B cell (primary cell): ENCODE measurements around the gene ZBTB40. TPM values are rescaled to one million over a fixed set of nuclear protein-coding genes. Genes with fewer than 3 reads are reported as not detected.

Experiments
- ATAC-seq: fragments of 200-7000 bp; cut with Tn5 transposase; one replicate; pipeline ENCODE4 v1.10.0; 2021; ENCODE audit warnings: low read depth, mild to moderate bottlenecking, moderate number of reproducible peaks, moderate library complexity
- CTCF ChIA-PET: fragments of 350-600 bp; sonication (Branson Sonifier 250); formaldehyde crosslinking; loops from one replicate; lab custom pipeline; 2021; ENCODE audit warnings: antibody characterized with exemption, inconsistent platforms; lab: Charles Lee
- POLR2A ChIA-PET: fragments of 350-600 bp; sonication (Branson Sonifier 250); formaldehyde crosslinking; loops from one replicate; lab custom pipeline; 2021; ENCODE audit warnings: antibody characterized with exemption; lab: Charles Lee
- DNase-seq: peaks from one replicate; pipeline ENCODE4 v3.0.0; 2013
- H2AFZ ChIP-seq: 2 replicates; pipeline ENCODE4 v1.6.1; 2012; ENCODE audit warnings: mild to moderate bottlenecking, low read depth, low read length; ENCODE audit not compliant: insufficient read depth, poor library complexity, severe bottlenecking
- H3K27ac ChIP-seq, 2 donors: 1 replicate in 1 of 2; 2 replicates in 1 of 2; pipeline ENCODE4 v1.5.1; 2012 to 2013; ENCODE audit warnings: low read length in 2 of 2, mild to moderate bottlenecking in 2 of 2, moderate library complexity in 1 of 2
- H3K27me3 ChIP-seq, 4 experiments: fragments of 200-600 bp in 1 of 4; sonication (generic) in 1 of 4; replicated peaks in 1 of 4; 1 replicate in 2 of 4; 2 replicates in 2 of 4; pipeline versions ENCODE4 v1.6.1 to v1.7.0; 2013 to 2016; ENCODE audit warnings: low read length in 3 of 4, mild to moderate bottlenecking in 2 of 4, mixed read lengths in 1 of 4, moderate library complexity in 1 of 4; ENCODE audit not compliant: insufficient read depth in 4 of 4, control insufficient read depth in 3 of 4; ENCODE audit errors: control extremely low read depth in 1 of 4
- H3K36me3 ChIP-seq, 2 experiments: replicated peaks in 1 of 2; 1 replicate in 1 of 2; 2 replicates in 1 of 2; pipeline versions ENCODE4 v1.6.1 to v1.7.1; 2013; ENCODE audit warnings: low read length in 1 of 2; ENCODE audit not compliant: insufficient read depth in 2 of 2, control insufficient read depth in 1 of 2; ENCODE audit errors: control extremely low read depth in 1 of 2, extremely low read depth in 1 of 2
- H3K4me1 ChIP-seq, 2 donors: fragments of 200-600 bp in 1 of 2; sonication (generic) in 1 of 2; 1 replicate in 1 of 2; 2 replicates in 1 of 2; pipeline versions ENCODE4 v1.5.1 to v1.6.1; 2013 to 2017; ENCODE audit warnings: low read length in 2 of 2; ENCODE audit not compliant: control insufficient read depth in 2 of 2, insufficient read depth in 2 of 2
- H3K4me2 ChIP-seq: replicated peaks from 2 replicates; pipeline ENCODE3; 2012; ENCODE audit warnings: mild to moderate bottlenecking, low read depth, low read length; ENCODE audit not compliant: poor library complexity, severe bottlenecking
- H3K4me3 ChIP-seq, 5 experiments: fragments of 200-600 bp in 1 of 5; sonication (generic) in 1 of 5; 1 replicate in 3 of 5; 2 replicates in 2 of 5; pipeline versions ENCODE4 v1.5.1 to v1.7.0; 2011 to 2016; ENCODE audit warnings: low read length in 4 of 5, mild to moderate bottlenecking in 4 of 5, low read depth in 2 of 5, control low read depth in 1 of 5, moderate library complexity in 1 of 5; ENCODE audit not compliant: insufficient read depth in 1 of 5; ENCODE audit errors: control extremely low read depth in 1 of 5, extremely low read depth in 1 of 5
- H3K79me2 ChIP-seq: fragments of 200-600 bp; sonication (generic); one replicate; pipeline ENCODE4 v1.6.0; 2016; ENCODE audit warnings: low read length; ENCODE audit not compliant: control insufficient read depth, insufficient read depth
- H3K9ac ChIP-seq: fragments of 200-600 bp; sonication (generic); 2 replicates; pipeline ENCODE4 v1.6.1; 2017; ENCODE audit warnings: mild to moderate bottlenecking, low read length, moderate library complexity
- H3K9me3 ChIP-seq, 3 donors: one replicate each; pipeline versions ENCODE4 v1.6.1 to v1.7.1; 2013; ENCODE audit warnings: low read length in 2 of 3; ENCODE audit not compliant: control insufficient read depth in 2 of 3, insufficient read depth in 1 of 3; ENCODE audit errors: control extremely low read depth in 1 of 3
- H4K20me1 ChIP-seq: 2 replicates; pipeline ENCODE4 v1.6.0; 2012; ENCODE audit warnings: mild to moderate bottlenecking, low read length; ENCODE audit not compliant: insufficient read depth, control insufficient read depth, poor library complexity, severe bottlenecking
- H3K27ac Mint-ChIP-seq: one replicate; pipeline ENCODE4 v1.8.0; 2021; ENCODE audit warnings: mixed read lengths
- H3K27me3 Mint-ChIP-seq: one replicate; pipeline ENCODE4 v1.8.0; 2021; ENCODE audit warnings: mixed read lengths
- H3K4me1 Mint-ChIP-seq: one replicate; pipeline ENCODE4 v1.8.0; 2021; ENCODE audit warnings: mixed read lengths
- H3K4me3 Mint-ChIP-seq: one replicate; pipeline ENCODE4 v1.8.0; 2021; ENCODE audit warnings: mixed read lengths
- H3K9me3 Mint-ChIP-seq: one replicate; pipeline ENCODE4 v1.8.0; 2022; ENCODE audit warnings: mixed read lengths; ENCODE audit not compliant: insufficient read depth
- CTCF ChIP-seq: fragments of 200-600 bp; IDR thresholded peaks from one replicate; pipeline ENCODE4 v1.8.0; 2022; ENCODE audit warnings: antibody characterized with exemption, mild to moderate bottlenecking
- EZH2 ChIP-seq: IDR thresholded peaks from 2 replicates; pipeline ENCODE4 v1.6.1; 2012; ENCODE audit warnings: borderline replicate concordance, low read depth, mild to moderate bottlenecking, moderate library complexity, low read length; ENCODE audit not compliant: insufficient read depth, poor library complexity, severe bottlenecking
- WGBS: methylation state at CpG from one replicate; pipeline ENCODE4 v1.1.5; 2013; ENCODE audit warnings: missing lambda C conversion rate; ENCODE audit not compliant: insufficient coverage; 5-methylcytosine and 5-hydroxymethylcytosine counted together
- intact Hi-C: fragments of 100-400 bp; cut with micrococcal nuclease; formaldehyde crosslinking; loops from one replicate; pipeline ENCODE4 v1.10.0; 2022
- polyA plus RNA-seq: library from polyadenylated mRNA; depleted of rRNA; stranded (reverse); fragments of >200 nt; gene quantifications from 2 replicates; pipeline ENCODE4 v1.2.3, GENCODE V29; 2012
- total RNA-seq, 2 donors: library from RNA; stranded (reverse); fragments of 120-200 nt in 1 of 2; gene quantifications; 1 replicate in 1 of 2; 2 replicates in 1 of 2; pipeline versions ENCODE4 v1.2.3 to v1.2.4, GENCODE V29; 2013 to 2022

Gene ZBTB40
- total and polyA plus RNA-seq, 2 donors (not counting 1 experiment from before 2014, with no cell fraction given), result 30.9 to 51.9 TPM

GRCh38 chr1:22494943-22495579 is 43.4 kb downstream of the ZBTB40 start:
- Histone ChIP-seq H3K27ac (no peak overlapping the region), H3K4me2 (no peak overlapping the region), H3K4me1 (no peaks in the 10 kb centered on the region), H3K36me3 (peaks cover 0 to 38% of the 10 kb centered on the region in 2 experiments), H3K9ac (no peak overlapping the region), H4K20me1 (no peaks in the 10 kb centered on the region), H2AFZ (no peak overlapping the region), H3K9me3 (no peaks in the 10 kb centered on the region), H3K79me2 (peaks cover 4% of the 10 kb centered on the region), H3K4me3 (no peak overlapping the region), H3K27me3 (no peaks in the 10 kb centered on the region)
- 100% methylated on average over 4 of the region's 6 CpGs for WGBS
- intact Hi-C loops, result no loop called here
- POLR2A ChIA-PET, result no interaction called here
- H3K4me1 Mint-ChIP-seq, result no peaks in the 10 kb centered on the region
- H3K27ac Mint-ChIP-seq, result no peak overlapping the region
- ATAC-seq, result no peak
- CTCF ChIA-PET, result no interaction called here
- H3K27me3 Mint-ChIP-seq, result no peaks in the 10 kb centered on the region
- TF ChIP-seq EZH2, result no peak
- TF ChIP-seq CTCF, result no peak
- no peaks in the 10 kb centered on the region for H3K9me3 Mint-ChIP-seq
- H3K4me3 Mint-ChIP-seq, result no peak overlapping the region
- no peak for DNase-seq

DNA sequence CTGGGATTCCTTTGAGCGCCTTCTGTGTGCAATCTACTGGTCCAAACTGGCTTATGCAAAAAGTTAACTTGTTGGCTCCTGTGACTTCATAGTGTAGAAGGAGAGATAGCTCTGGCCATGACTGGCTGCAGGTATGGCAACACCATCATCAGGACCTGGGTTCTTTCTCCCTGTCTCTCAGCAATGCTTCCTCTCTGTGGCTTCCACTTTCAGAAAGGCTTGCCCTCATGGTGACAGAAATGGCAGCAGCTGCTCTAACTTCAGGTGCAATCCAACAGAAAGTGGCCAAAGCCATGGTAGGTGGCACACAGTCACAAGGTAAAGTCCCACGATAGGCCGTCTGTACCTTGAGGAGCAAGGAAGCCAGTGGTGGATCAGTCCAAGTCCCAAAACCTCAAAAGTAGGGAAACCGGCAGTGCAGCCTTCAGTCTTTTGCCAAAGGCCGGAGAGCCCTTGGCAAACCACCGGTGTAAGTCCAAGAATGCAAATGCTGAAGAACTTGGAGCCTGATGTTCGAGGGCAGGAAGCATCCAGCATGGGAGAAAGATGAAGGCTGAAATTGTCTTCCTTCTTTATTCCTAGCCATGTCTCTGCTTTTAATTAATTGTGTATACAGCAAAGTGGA is 45.0 kb downstream of the ZBTB40 start:
- no peak overlapping the region for H2AFZ ChIP-seq
- POLR2A ChIA-PET, result no interaction called here
- intact Hi-C loops, result no loop called here

More for the DNA sequence above, 45.0 kb downstream of the ZBTB40 start:
- no peaks in the 10 kb centered on the region for H3K27me3 Mint-ChIP-seq
- H3K79me2 ChIP-seq, result peaks cover 4% of the 10 kb centered on the region
- H3K36me3 ChIP-seq, result peaks cover 0 to 42% of the 10 kb centered on the region in 2 experiments
- no peaks in the 10 kb centered on the region for H3K4me1 Mint-ChIP-seq
- no peak overlapping the region for H3K27ac ChIP-seq
- no peaks in the 10 kb centered on the region for H3K9me3 Mint-ChIP-seq
- H3K9ac ChIP-seq, result no peak overlapping the region
- over 99% methylated on average over 6 of the region's 7 CpGs for WGBS
- CTCF ChIA-PET, result no interaction called here
- no peak overlapping the region for H3K4me3 ChIP-seq
- DNase-seq (no peak), ATAC-seq (no peak)
- H3K4me2 ChIP-seq, result no peak overlapping the region
- H4K20me1 ChIP-seq, result no peaks in the 10 kb centered on the region
- H3K4me3 Mint-ChIP-seq, result no peak overlapping the region
- no peaks in the 10 kb centered on the region for H3K27me3 ChIP-seq
- H3K9me3 ChIP-seq, result no peaks in the 10 kb centered on the region
- H3K4me1 ChIP-seq, result no peaks in the 10 kb centered on the region
- no peak overlapping the region for H3K27ac Mint-ChIP-seq
- no peak for TF ChIP-seq EZH2
- no peak for TF ChIP-seq CTCF
